SH-SY5Y (cell line): ENCODE results near the gene OTOGL.

ENCODE experiments used
- GATA2 ChIP-seq: IDR thresholded peaks from 2 replicates; pipeline ENCODE4 v1.6.1; 2011; ENCODE audit warnings: mild to moderate bottlenecking, low read depth, low read length
- GATA3 ChIP-seq: IDR thresholded peaks from 2 replicates; pipeline ENCODE4 v1.6.1; 2011; ENCODE audit warnings: low read depth, mild to moderate bottlenecking, low read length, moderate library complexity

- no peak for TF ChIP-seq GATA2
- TF ChIP-seq GATA3, result no peak
These were observed 22.3 kb downstream of the OTOGL start for GRCh38 chr12:80121661-80122060.
